Measurements from ENCODE around the gene KRTAP5-3. TPM values are rescaled to one million over a fixed set of nuclear protein-coding genes. Genes with fewer than 3 reads are reported as not detected.
A peak's percentile ranks its signal among the peaks of the same experiment; 100 is the strongest.

The KRTAP5-3 gene
- polyA plus RNA-seq, 1 donor, result not detected

- H3K27me3 ChIP-seq (ENCODE audit: control insufficient read depth, insufficient read depth, low read length), result peaks cover 3% of the 10 kb centered on the region
- no peaks in the 10 kb centered on the region for H3K4me1 ChIP-seq (ENCODE audit: control insufficient read depth, insufficient read depth, low read length)
- no peak overlapping the region for H3K27ac ChIP-seq (ENCODE audit: low read length)
- H3K9me3 ChIP-seq (ENCODE audit: control insufficient read depth, low read depth, low read length), result no peaks in the 10 kb centered on the region
- no CpG with 5 or more reads among the region's 29 CpGs for WGBS (ENCODE audit: insufficient coverage, low lambda C conversion rate)
- no peak overlapping the region for H3K4me3 ChIP-seq (ENCODE audit: low read length)
- no peaks in the 10 kb centered on the region for H3K36me3 ChIP-seq (ENCODE audit: control insufficient read depth, insufficient read depth, low read length)
- no peak for DNase-seq
Measured at GRCh38 chr11:1642288-1643145, 34.3 kb upstream of the KRTAP5-3 start.

- Histone ChIP-seq H3K4me3 (ENCODE audit: low read length) (no peak overlapping the region), H3K36me3 (ENCODE audit: control insufficient read depth, insufficient read depth, low read length) (no peaks in the 10 kb centered on the region), H3K9me3 (ENCODE audit: control insufficient read depth, low read depth, low read length) (no peaks in the 10 kb centered on the region), H3K27ac (ENCODE audit: low read length) (no peak overlapping the region), H3K4me1 (ENCODE audit: control insufficient read depth, insufficient read depth, low read length) (no peaks in the 10 kb centered on the region), H3K27me3 (ENCODE audit: control insufficient read depth, insufficient read depth, low read length) (peaks cover 3% of the 10 kb centered on the region)
- no peak for DNase-seq
- no CpG with 5 or more reads among the region's 15 CpGs for WGBS (ENCODE audit: insufficient coverage, low lambda C conversion rate)
Measured at GRCh38 chr11:1641096-1641495, 32.8 kb upstream of the KRTAP5-3 start.

- no peak overlapping the region for H3K27ac ChIP-seq (ENCODE audit: low read length)
- H3K9me3 ChIP-seq (ENCODE audit: control insufficient read depth, low read depth, low read length), result no peaks in the 10 kb centered on the region
- peaks cover 3% of the 10 kb centered on the region for H3K27me3 ChIP-seq (ENCODE audit: control insufficient read depth, insufficient read depth, low read length)
- no peaks in the 10 kb centered on the region for H3K36me3 ChIP-seq (ENCODE audit: control insufficient read depth, insufficient read depth, low read length)
- no peaks in the 10 kb centered on the region for H3K4me1 ChIP-seq (ENCODE audit: control insufficient read depth, insufficient read depth, low read length)
- no peak for DNase-seq
- H3K4me3 ChIP-seq (ENCODE audit: low read length), result no peak overlapping the region
- no CpG with 5 or more reads among the region's 32 CpGs for WGBS (ENCODE audit: insufficient coverage, low lambda C conversion rate)
Measured at GRCh38 chr11:1640076-1640946, 32.0 kb upstream of the KRTAP5-3 start.

GRCh38 chr11:1639666-1640065 is 31.4 kb upstream of the KRTAP5-3 start:
- Histone ChIP-seq H3K9me3 (ENCODE audit: control insufficient read depth, low read depth, low read length) (no peaks in the 10 kb centered on the region), H3K36me3 (ENCODE audit: control insufficient read depth, insufficient read depth, low read length) (no peaks in the 10 kb centered on the region), H3K27ac (ENCODE audit: low read length) (peak overlapping the region; percentile 16), H3K4me1 (ENCODE audit: control insufficient read depth, insufficient read depth, low read length) (no peaks in the 10 kb centered on the region), H3K4me3 (ENCODE audit: low read length) (no peak overlapping the region), H3K27me3 (ENCODE audit: control insufficient read depth, insufficient read depth, low read length) (peaks cover 3% of the 10 kb centered on the region)
- DNase-seq, result no peak
- 83% methylated on average over 1 of the region's 15 CpGs for WGBS (ENCODE audit: insufficient coverage, low lambda C conversion rate)

GRCh38 chr11:1639102-1639620 is 30.9 kb upstream of the KRTAP5-3 start:
- Histone ChIP-seq H3K4me1 (ENCODE audit: control insufficient read depth, insufficient read depth, low read length) (no peaks in the 10 kb centered on the region), H3K27ac (ENCODE audit: low read length) (peak overlapping the region; percentile 16), H3K9me3 (ENCODE audit: control insufficient read depth, low read depth, low read length) (no peaks in the 10 kb centered on the region), H3K36me3 (ENCODE audit: control insufficient read depth, insufficient read depth, low read length) (no peaks in the 10 kb centered on the region), H3K4me3 (ENCODE audit: low read length) (no peak overlapping the region), H3K27me3 (ENCODE audit: control insufficient read depth, insufficient read depth, low read length) (peaks cover 3% of the 10 kb centered on the region)
- peak in 1 of 2 donors; percentile 41 for DNase-seq
- no CpG with 5 or more reads among the region's 18 CpGs for WGBS (ENCODE audit: insufficient coverage, low lambda C conversion rate)

- no peaks in the 10 kb centered on the region for H3K36me3 ChIP-seq (ENCODE audit: control insufficient read depth, insufficient read depth, low read length)
- no peaks in the 10 kb centered on the region for H3K4me1 ChIP-seq (ENCODE audit: control insufficient read depth, insufficient read depth, low read length)
- H3K4me3 ChIP-seq (ENCODE audit: low read length), result no peak overlapping the region
- no CpG with 5 or more reads among the region's 8 CpGs for WGBS (ENCODE audit: insufficient coverage, low lambda C conversion rate)
- no peak for DNase-seq
- peaks cover 3% of the 10 kb centered on the region for H3K27me3 ChIP-seq (ENCODE audit: control insufficient read depth, insufficient read depth, low read length)
- no peak overlapping the region for H3K27ac ChIP-seq (ENCODE audit: low read length)
- H3K9me3 ChIP-seq (ENCODE audit: control insufficient read depth, low read depth, low read length), result no peaks in the 10 kb centered on the region
Measured at GRCh38 chr11:1638344-1638743, 30.1 kb upstream of the KRTAP5-3 start.

GRCh38 chr11:1637628-1638027 is 29.4 kb upstream of the KRTAP5-3 start:
- no peaks in the 10 kb centered on the region for H3K4me1 ChIP-seq (ENCODE audit: control insufficient read depth, insufficient read depth, low read length)
- H3K36me3 ChIP-seq (ENCODE audit: control insufficient read depth, insufficient read depth, low read length), result no peaks in the 10 kb centered on the region
- no peaks in the 10 kb centered on the region for H3K9me3 ChIP-seq (ENCODE audit: control insufficient read depth, low read depth, low read length)
- no peak overlapping the region for H3K27ac ChIP-seq (ENCODE audit: low read length)
- no peak for DNase-seq
- H3K4me3 ChIP-seq (ENCODE audit: low read length), result no peak overlapping the region
- 92% methylated on average over 2 of the region's 2 CpGs for WGBS (ENCODE audit: insufficient coverage, low lambda C conversion rate)
- H3K27me3 ChIP-seq (ENCODE audit: control insufficient read depth, insufficient read depth, low read length), result peaks cover 3% of the 10 kb centered on the region

- no peaks in the 10 kb centered on the region for H3K9me3 ChIP-seq (ENCODE audit: control insufficient read depth, low read depth, low read length)
- H3K36me3 ChIP-seq (ENCODE audit: control insufficient read depth, insufficient read depth, low read length), result no peaks in the 10 kb centered on the region
- H3K27me3 ChIP-seq (ENCODE audit: control insufficient read depth, insufficient read depth, low read length), result peaks cover 12% of the 10 kb centered on the region
- no peak overlapping the region for H3K27ac ChIP-seq (ENCODE audit: low read length)
- no peak for DNase-seq
- H3K4me3 ChIP-seq (ENCODE audit: low read length), result no peak overlapping the region
- no peaks in the 10 kb centered on the region for H3K4me1 ChIP-seq (ENCODE audit: control insufficient read depth, insufficient read depth, low read length)
- no CpG with 5 or more reads among the region's 19 CpGs for WGBS (ENCODE audit: insufficient coverage, low lambda C conversion rate)
Measured at GRCh38 chr11:1636291-1636950, 28.2 kb upstream of the KRTAP5-3 start.

GRCh38 chr11:1633864-1634263 is 25.6 kb upstream of the KRTAP5-3 start:
- DNase-seq, result no peak
- H3K36me3 ChIP-seq (ENCODE audit: control insufficient read depth, insufficient read depth, low read length), result no peaks in the 10 kb centered on the region
- peaks cover 18% of the 10 kb centered on the region for H3K27me3 ChIP-seq (ENCODE audit: control insufficient read depth, insufficient read depth, low read length)
- no CpG with 5 or more reads among the region's 10 CpGs for WGBS (ENCODE audit: insufficient coverage, low lambda C conversion rate)
- H3K4me3 ChIP-seq (ENCODE audit: low read length), result no peak overlapping the region
- no peak overlapping the region for H3K27ac ChIP-seq (ENCODE audit: low read length)
- H3K9me3 ChIP-seq (ENCODE audit: control insufficient read depth, low read depth, low read length), result no peaks in the 10 kb centered on the region
- H3K4me1 ChIP-seq (ENCODE audit: control insufficient read depth, insufficient read depth, low read length), result no peaks in the 10 kb centered on the region

Measured in large intestine (tissue), 3 donors.